GM12878 (cell line): ENCODE data around the gene CAMTA1. TPM values are rescaled to one million over a fixed set of nuclear protein-coding genes. Genes with fewer than 3 reads are reported as not detected.

Experiments
- ASH2L ChIP-seq: fragments of 300-600, 200-600 bp; sonication (generic); IDR thresholded peaks from 2 replicates; pipeline ENCODE4 v1.6.1; 2017; ENCODE audit warnings: low read depth, mild to moderate bottlenecking, borderline replicate concordance
- CREB1 ChIP-seq: IDR thresholded peaks from 2 replicates; pipeline ENCODE4 v1.6.1; 2012; ENCODE audit warnings: low read depth, mild to moderate bottlenecking, inconsistent platforms
- JUNB ChIP-seq: IDR thresholded peaks from 2 replicates; pipeline ENCODE4 v1.6.1; 2016; ENCODE audit warnings: antibody characterized with exemption, mild to moderate bottlenecking
- KDM1A ChIP-seq: fragments of 200-600 bp; sonication (generic); IDR thresholded peaks from 2 replicates; pipeline ENCODE4 v1.6.1; 2016; ENCODE audit warnings: borderline replicate concordance
- KLF5 ChIP-seq: fragments of 450-650 bp; IDR thresholded peaks from 2 replicates; pipeline ENCODE4 v1.6.1; 2014; ENCODE audit warnings: mild to moderate bottlenecking; ENCODE audit not compliant: partially characterized antibody
- RFX5 ChIP-seq: IDR thresholded peaks from 2 replicates; pipeline ENCODE4 v1.6.1; 2011; ENCODE audit warnings: low read depth, low read length, improper control_type of control experiment
- TCF3 ChIP-seq: IDR thresholded peaks from 2 replicates; pipeline ENCODE4 v1.6.1; 2012; ENCODE audit warnings: low read depth, mild to moderate bottlenecking, low read length, borderline replicate concordance; ENCODE audit not compliant: insufficient read depth
- polyA plus RNA-seq, 11 experiments: library from polyadenylated mRNA; depleted of rRNA in 4 of 11; unstranded in 6 of 11; stranded (reverse) in 5 of 11; fragments of >200 nt; fragmentation: Nextera tagmentation in 4 of 11; fragmentation: Illumina TruSeq in 1 of 11; extraction: Ambion mirVana in 4 of 11; extraction: Trizol in 1 of 11; gene quantifications; 1 replicate in 1 of 11; 2 replicates in 10 of 11; pipeline versions ENCODE4 v1.2.1 to v1.2.3, GENCODE V29; 2011 to 2016; ENCODE audit warnings: inconsistent platforms in 2 of 11, missing spikeins in 2 of 11, low read depth in 1 of 11
- total RNA-seq, 4 experiments: library from RNA; depleted of rRNA in 3 of 4; stranded (reverse); fragments of >200 nt in 3 of 4; fragmentation: Illumina TruSeq in 1 of 4; extraction: Trizol in 1 of 4; gene quantifications; 2 replicates each; pipeline versions ENCODE4 v1.2.1 to v1.2.3, GENCODE V29; 2013 to 2021
- TF ChIP-seq, protein P1 (sequence below): fragments of 150-350 bp; IDR thresholded peaks from 2 replicates; pipeline ENCODE4 v1.6.1; 2016; ENCODE audit warnings: low read depth, low read length
- TF ChIP-seq, protein P2 (sequence below): IDR thresholded peaks from 2 replicates; pipeline ENCODE4 v1.6.1; 2011; ENCODE audit warnings: low read depth, mild to moderate bottlenecking, low read length, moderate library complexity, borderline replicate concordance; ENCODE audit errors: extremely low read depth
- TF ChIP-seq, protein P3 (sequence below): fragments of 450-650 bp; IDR thresholded peaks from 2 replicates; pipeline ENCODE4 v1.6.1; 2017; ENCODE audit warnings: antibody characterized with exemption, mild to moderate bottlenecking, moderate library complexity
- TF ChIP-seq, protein P4 (sequence below), 3 experiments: IDR thresholded peaks in 2 of 3; conservative IDR thresholded peaks in 1 of 3; 2 replicates each; pipeline ENCODE4 v1.5.1; 2011; ENCODE audit warnings: low read depth in 3 of 3, low read length in 3 of 3, mild to moderate bottlenecking in 3 of 3, control low read depth in 2 of 3, moderate library complexity in 2 of 3, inconsistent platforms in 1 of 3, mixed read lengths in 1 of 3; ENCODE audit not compliant: control insufficient read depth in 2 of 3, insufficient read depth in 1 of 3; ENCODE audit errors: extremely low read depth in 1 of 3

CAMTA1 gene
- total and polyA plus RNA-seq, 10 of the 15 experiments (the other 5 are each of a cell fraction or from before 2014, with no cell fraction given), result 37.7 to 148 (median 76.4) TPM

DNA sequence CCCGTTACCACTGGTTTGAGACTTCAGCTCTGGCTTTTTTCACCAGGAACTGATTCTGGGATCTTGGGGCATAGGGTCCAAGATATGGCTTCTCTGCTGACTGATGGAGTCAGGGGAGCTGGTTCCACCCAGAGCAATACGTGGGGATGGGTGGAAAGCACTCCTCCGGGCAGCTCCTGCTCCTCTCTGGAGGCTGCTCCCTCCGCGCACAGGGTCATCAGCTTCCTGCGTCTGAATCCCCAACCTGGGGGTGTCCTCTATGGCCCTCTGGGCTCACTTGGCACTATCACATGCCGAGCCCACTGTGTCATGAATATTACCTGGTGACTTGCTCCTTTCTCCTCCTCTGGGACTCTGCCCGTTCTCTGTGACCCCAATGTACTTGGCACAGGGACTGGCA lies 580.5 kb downstream of the CAMTA1 start (continued):
- TF ChIP-seq, protein P1, sequence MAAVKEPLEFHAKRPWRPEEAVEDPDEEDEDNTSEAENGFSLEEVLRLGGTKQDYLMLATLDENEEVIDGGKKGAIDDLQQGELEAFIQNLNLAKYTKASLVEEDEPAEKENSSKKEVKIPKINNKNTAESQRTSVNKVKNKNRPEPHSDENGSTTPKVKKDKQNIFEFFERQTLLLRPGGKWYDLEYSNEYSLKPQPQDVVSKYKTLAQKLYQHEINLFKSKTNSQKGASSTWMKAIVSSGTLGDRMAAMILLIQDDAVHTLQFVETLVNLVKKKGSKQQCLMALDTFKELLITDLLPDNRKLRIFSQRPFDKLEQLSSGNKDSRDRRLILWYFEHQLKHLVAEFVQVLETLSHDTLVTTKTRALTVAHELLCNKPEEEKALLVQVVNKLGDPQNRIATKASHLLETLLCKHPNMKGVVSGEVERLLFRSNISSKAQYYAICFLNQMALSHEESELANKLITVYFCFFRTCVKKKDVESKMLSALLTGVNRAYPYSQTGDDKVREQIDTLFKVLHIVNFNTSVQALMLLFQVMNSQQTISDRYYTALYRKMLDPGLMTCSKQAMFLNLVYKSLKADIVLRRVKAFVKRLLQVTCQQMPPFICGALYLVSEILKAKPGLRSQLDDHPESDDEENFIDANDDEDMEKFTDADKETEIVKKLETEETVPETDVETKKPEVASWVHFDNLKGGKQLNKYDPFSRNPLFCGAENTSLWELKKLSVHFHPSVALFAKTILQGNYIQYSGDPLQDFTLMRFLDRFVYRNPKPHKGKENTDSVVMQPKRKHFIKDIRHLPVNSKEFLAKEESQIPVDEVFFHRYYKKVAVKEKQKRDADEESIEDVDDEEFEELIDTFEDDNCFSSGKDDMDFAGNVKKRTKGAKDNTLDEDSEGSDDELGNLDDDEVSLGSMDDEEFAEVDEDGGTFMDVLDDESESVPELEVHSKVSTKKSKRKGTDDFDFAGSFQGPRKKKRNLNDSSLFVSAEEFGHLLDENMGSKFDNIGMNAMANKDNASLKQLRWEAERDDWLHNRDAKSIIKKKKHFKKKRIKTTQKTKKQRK, result no peak
- TF ChIP-seq, protein P2, sequence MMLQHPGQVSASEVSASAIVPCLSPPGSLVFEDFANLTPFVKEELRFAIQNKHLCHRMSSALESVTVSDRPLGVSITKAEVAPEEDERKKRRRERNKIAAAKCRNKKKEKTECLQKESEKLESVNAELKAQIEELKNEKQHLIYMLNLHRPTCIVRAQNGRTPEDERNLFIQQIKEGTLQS, result no peak
- TF ChIP-seq ASH2L, result no peak
- TF ChIP-seq, protein P3, sequence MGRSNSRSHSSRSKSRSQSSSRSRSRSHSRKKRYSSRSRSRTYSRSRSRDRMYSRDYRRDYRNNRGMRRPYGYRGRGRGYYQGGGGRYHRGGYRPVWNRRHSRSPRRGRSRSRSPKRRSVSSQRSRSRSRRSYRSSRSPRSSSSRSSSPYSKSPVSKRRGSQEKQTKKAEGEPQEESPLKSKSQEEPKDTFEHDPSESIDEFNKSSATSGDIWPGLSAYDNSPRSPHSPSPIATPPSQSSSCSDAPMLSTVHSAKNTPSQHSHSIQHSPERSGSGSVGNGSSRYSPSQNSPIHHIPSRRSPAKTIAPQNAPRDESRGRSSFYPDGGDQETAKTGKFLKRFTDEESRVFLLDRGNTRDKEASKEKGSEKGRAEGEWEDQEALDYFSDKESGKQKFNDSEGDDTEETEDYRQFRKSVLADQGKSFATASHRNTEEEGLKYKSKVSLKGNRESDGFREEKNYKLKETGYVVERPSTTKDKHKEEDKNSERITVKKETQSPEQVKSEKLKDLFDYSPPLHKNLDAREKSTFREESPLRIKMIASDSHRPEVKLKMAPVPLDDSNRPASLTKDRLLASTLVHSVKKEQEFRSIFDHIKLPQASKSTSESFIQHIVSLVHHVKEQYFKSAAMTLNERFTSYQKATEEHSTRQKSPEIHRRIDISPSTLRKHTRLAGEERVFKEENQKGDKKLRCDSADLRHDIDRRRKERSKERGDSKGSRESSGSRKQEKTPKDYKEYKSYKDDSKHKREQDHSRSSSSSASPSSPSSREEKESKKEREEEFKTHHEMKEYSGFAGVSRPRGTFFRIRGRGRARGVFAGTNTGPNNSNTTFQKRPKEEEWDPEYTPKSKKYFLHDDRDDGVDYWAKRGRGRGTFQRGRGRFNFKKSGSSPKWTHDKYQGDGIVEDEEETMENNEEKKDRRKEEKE, result no peak
- TF ChIP-seq RFX5, result no peak
- no peak for TF ChIP-seq KDM1A
- TF ChIP-seq TCF3, result no peak
- TF ChIP-seq, protein P4, sequence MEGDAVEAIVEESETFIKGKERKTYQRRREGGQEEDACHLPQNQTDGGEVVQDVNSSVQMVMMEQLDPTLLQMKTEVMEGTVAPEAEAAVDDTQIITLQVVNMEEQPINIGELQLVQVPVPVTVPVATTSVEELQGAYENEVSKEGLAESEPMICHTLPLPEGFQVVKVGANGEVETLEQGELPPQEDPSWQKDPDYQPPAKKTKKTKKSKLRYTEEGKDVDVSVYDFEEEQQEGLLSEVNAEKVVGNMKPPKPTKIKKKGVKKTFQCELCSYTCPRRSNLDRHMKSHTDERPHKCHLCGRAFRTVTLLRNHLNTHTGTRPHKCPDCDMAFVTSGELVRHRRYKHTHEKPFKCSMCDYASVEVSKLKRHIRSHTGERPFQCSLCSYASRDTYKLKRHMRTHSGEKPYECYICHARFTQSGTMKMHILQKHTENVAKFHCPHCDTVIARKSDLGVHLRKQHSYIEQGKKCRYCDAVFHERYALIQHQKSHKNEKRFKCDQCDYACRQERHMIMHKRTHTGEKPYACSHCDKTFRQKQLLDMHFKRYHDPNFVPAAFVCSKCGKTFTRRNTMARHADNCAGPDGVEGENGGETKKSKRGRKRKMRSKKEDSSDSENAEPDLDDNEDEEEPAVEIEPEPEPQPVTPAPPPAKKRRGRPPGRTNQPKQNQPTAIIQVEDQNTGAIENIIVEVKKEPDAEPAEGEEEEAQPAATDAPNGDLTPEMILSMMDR (IDR thresholded peaks at IDR 0.05 in 2 of 3, conservative IDR thresholded peaks at IDR 0.05 in 1 of 3; ENCODE audit: control insufficient read depth in 2 of 3, extremely low read depth in 1 of 3, insufficient read depth in 1 of 3, low read depth in 3 of 3, low read length in 3 of 3), result no peak
- no peak for TF ChIP-seq KLF5
- no peak for TF ChIP-seq JUNB
- no peak for TF ChIP-seq CREB1
- TF ChIP-seq, all 136 proteins: peak for 0
